ENCODE results near the gene DLGAP4.
"Not testable (repeated sequence)": the region's sequence is repeated elsewhere in the genome, so short reads cannot be mapped to it uniquely, and the experiment has no call there.

DLGAP4 gene

DNA sequence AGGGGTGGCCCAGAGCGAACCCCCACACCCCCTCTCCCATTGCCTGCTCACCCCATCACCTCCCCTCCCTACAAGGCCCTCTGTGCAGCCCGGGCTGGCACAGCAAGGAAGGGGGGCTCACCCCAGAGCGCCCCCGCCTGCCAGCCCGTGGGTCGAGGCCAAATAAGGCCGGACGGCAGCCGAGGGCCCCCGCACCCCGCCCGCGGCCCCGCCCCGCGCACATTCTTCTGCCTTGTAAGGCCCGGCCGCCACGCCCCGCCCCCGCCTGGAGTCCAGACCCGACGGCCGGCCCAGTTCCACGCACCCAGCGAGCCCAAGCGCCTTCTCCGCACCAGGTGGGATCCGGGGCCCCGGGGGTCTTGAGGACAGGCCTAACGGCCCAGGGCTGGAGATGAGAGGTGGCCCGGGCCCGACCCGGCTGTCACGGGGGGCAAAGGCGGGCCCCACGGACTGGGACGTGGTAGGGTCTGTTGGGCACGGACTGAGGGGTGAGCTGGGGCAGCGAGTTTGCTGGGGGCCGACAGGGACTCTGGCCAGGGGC, 235.2 kb downstream of the DLGAP4 start, which contains the start of gene MYL9:
MYL9 (plus strand) TSS at position 293 of the 541 bp plus-strand sequence. CDS start 3,366 bp downstream, outside the sequence.
- no peak for DNase-seq (ENCODE audit: low read depth in 2 of 2)

DNA sequence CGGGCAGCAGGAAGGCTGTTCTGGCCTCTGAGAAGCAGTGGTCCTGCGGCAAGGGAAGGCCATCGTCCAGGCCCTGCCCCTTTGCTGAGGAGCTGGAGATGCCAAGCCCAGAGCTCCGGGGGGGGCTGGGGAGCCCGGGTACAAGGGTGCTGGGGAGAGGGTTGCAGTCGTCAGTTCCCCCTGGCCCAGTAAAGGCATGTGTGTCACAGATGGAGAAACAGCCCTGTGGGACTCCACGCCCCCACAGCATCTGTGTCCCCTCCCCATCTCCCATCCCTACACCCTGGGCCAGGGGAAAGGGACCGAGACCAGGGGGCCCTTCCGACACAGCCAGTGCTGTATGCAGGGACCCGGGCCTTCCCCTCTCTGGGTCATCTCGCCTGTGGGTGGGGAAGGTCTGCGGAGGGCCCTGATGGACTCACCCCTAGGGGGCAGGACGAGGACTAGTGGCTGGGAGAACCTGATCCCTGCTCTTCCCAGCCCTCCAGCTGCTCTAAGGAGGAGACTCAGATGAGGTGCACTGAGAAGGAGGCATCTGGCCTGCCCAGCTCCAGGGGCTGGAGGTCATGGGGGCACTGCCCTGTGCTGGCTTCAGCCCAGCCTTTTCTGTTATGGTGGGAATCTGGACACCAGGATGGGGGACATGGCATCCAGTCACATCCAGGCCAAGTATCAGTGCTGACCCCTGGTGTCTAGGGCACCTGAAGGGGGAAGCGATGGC, 235.8 kb downstream of the DLGAP4 start:
- no peak for DNase-seq (ENCODE audit: low read depth in 2 of 2)

DNA sequence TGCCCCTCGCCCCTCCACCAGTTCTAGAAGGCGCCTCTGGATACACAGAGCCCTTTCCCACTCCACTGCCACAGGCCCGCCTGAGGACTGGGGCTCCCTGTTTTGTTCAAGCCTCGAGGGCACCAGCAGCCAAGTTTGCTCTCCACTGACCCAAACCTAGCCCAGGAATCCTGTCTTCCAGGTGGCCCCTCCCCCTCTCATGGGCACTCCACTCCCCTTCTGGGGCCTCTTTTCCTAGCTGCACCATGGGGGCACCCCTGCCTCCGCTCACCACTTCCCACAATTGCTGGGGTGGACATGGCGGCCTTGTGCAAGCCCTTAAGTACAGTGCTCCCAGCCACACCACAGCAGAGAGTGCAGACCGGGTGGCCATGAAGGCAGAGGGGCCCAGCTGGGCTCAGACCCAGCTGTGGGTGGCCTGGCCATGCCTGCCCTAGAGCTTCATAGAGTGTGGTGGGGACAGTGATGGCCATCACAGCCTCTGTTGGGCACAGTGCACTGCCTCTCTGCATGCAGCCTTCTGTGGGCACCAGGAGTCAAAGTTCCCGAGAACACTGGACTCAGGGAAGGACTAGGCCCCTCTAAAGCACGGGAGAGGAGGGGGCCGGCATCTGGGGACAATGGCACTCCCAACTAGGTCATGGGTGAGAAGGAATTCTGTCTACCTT, 236.5 kb downstream of the DLGAP4 start:
- DNase-seq (ENCODE audit: low read depth in 2 of 2): no peak

DNA sequence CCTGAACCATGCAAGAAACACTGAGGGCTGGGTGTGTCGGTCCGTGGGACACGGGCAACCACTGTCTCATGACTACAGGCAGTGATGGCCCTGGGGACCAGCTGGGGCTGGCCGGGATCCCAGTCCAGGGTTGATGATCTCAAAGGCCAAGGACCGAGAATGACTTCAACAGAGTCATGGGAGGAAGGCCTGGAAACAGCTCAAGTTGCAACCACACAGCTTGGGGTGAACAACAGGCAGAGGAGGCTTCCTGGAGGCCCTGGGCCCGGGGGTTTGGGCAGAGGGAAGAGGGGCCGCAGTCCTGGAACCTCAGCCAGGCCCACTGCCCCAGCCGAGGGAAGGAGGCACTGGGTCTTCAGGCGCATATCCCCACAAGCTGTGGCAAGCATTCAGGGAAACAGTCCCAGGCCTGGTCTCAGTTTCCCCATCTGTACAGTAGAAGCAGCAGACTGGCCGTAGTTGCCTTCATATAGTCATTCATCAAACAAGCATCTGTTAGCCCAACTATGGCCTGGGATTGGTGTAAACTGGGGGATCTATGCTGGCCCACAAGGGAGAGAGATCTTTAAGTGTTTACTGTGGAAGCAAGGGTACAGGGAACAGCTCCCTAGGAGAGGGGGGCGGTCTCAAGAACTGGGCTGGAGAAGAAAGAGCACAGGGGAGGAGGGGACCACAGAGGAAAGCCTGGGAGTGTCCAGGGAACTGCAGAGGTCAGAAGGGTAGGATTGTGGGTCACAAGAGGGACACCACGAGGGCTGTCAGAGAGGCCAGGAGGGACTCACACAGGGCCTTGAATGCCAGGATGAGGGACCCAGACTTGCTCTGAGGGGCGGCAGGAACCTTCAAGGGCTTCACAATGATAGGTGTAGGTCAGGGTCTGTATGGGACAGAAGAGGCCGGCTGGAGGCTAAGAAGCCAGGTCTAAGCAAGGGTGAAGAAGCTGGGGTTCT, 237.3 kb downstream of the DLGAP4 start:
- DNase-seq (ENCODE audit: low read depth in 2 of 2): no peak

DNA sequence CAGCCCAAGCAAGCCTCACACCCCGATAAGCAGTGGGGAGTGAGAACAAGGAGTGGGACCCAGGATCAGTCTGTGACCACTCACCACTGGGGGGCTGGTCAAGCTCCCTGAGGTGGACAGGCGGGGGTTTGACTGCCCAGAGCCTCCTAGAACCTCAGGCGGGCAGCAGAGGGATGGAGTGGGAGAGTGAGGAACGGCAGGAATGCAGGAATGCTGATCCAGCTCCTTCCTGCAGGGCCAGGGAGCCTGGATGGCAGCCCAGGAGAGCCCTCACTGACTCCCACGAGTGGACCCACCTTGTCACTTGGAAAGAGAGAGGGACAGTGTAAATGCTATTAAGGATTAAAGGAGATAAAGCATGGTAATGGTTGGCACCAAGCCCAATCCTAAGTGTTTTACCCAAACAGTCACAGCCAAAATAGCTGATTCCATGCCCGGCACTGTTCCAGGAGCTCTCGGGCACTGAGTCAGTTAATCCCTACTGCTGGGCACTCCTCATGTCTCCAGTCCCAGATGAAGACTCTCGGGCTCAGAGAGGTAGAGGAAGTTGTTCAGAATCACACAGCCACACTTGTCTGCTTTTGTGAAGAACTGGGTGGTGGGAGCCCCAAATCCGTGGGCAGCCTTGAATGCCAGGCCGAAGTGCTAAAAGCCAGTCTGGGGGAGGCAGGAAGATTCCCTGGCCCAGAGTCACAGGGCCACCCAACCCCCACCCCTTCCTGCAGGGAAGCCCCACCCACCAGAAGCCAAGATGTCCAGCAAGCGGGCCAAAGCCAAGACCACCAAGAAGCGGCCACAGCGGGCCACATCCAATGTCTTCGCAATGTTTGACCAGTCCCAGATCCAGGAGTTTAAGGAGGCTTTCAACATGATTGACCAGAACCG, 238.2 kb downstream of the DLGAP4 start:
- no peak for DNase-seq (ENCODE audit: low read depth in 2 of 2)

DNA sequence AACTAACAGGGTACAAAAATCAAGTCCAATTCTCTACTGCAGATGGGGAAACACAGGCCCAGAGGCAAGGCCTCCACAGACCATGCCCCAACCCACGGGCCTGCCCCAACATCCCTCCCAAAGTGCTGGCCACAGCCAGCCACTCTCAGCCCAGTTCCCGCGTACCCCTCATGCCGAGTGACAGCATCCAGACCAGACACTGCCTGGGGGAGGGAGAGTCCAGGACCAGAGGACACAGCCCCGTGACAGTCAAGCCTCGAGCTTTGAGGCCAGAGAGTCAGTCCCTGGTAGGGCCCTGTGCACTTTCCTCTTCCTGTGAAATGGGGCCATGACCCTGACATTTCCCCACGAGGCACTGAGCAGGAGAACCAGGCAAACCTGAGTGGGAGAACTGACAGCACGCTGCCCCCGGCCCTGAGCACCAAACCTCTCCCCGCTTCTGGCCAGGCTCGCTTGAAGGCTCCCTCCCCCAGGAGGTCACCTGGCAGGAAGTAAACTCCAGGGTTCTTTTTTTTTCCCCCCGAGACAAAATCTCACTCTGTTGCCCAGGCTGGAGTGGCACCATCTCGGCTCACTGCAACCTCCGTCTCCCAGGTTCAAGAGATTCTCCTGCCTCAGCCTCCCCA, 240.1 kb downstream of the DLGAP4 start:
- no peak for DNase-seq (ENCODE audit: low read depth in 2 of 2)

DNA sequence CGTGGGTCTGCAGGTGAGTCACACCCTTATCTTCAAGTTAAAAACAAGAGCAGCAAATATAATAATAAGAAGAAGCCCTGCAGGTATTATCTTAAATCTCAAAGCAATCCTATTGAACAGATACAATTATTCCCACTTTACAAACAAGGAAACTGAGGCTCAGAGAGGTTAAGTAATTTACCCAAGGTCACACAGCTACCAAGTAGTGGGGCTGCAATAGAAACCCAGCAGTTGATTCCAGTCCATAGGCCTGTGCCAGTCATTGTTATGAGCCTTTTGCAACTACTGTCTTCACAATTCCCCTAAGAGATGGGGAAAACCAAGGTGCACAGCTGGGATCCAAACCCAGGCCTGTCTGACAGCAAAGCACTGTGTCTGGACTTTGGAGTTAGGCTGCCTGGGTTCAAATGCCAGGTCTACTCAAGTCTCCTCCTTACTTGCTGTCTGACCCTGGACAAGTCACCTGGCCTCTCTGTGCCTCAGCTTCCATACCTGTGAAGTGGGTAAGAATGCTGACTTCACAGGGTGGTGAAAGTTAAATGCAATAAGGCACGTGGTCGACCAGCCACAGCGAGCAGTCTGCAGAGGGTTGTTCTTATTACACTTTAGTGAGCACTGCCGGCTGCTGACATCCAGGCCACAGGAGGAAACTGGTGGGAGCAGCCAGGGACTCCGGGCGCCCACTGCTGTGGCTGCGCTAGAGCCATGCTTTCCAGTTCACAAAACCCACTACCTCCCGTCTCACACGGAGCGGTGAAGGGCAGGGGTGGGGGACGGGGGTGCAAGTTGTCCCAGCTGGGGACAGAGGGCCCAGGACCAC, 241.3 kb downstream of the DLGAP4 start:
- no peak for DNase-seq (ENCODE audit: low read depth in 2 of 2)

DNA sequence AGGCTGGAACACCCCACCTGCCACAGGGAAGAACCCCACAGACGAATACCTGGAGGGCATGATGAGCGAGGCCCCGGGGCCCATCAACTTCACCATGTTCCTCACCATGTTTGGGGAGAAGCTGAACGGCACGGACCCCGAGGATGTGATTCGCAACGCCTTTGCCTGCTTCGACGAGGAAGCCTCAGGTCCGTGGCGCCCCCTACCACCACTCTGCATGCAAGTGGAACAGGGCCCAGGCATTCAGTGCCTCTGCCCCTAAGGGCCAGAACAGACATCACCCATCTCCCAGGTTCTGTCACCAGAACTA, 241.8 kb downstream of the DLGAP4 start:
- no peak for DNase-seq (ENCODE audit: low read depth in 2 of 2)

DNA sequence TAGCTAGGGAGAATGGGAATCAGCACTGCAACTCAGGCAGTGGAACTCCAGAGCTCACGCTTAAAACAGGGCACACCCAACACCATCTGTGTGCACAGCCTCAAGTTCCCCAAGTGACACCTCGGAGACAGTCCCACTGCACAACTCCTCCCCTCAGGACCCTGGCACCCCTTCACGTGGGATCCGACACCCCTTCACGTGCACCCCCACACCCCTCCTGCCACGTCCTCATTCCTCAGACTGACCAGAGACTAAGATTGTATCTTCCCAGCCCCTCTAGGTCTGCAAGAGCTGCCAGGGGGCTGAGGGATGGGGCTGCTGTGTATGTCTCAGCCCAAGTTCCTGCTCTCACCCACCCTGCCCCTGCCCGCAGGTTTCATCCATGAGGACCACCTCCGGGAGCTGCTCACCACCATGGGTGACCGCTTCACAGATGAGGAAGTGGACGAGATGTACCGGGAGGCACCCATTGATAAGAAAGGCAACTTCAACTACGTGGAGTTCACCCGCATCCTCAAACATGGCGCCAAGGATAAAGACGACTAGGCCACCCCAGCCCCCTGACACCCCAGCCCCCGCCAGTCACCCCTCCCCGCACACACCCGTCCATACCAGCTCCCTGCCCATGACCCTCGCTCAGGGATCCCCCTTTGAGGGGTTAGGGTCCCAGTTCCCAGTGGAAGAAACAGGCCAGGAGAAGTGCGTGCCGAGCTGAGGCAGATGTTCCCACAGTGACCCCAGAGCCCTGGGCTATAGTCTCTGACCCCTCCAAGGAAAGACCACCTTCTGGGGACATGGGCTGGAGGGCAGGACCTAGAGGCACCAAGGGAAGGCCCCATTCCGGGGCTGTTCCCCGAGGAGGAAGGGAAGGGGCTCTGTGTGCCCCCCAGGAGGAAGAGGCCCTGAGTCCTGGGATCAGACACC, 242.8 kb downstream of the DLGAP4 start:
- no peak for DNase-seq (ENCODE audit: low read depth in 2 of 2)

DNA sequence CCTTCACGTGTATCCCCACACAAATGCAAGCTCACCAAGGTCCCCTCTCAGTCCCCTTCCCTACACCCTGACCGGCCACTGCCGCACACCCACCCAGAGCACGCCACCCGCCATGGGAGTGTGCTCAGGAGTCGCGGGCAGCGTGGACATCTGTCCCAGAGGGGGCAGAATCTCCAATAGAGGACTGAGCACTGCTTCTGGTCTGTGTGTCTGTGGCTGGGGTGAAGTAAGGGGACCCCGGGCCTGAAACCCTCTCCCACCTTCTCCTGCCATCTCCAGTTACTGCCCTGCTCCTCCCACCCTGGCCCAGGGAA, 243.4 kb downstream of the DLGAP4 start:
- no peak for DNase-seq (ENCODE audit: low read depth in 2 of 2)

DNA sequence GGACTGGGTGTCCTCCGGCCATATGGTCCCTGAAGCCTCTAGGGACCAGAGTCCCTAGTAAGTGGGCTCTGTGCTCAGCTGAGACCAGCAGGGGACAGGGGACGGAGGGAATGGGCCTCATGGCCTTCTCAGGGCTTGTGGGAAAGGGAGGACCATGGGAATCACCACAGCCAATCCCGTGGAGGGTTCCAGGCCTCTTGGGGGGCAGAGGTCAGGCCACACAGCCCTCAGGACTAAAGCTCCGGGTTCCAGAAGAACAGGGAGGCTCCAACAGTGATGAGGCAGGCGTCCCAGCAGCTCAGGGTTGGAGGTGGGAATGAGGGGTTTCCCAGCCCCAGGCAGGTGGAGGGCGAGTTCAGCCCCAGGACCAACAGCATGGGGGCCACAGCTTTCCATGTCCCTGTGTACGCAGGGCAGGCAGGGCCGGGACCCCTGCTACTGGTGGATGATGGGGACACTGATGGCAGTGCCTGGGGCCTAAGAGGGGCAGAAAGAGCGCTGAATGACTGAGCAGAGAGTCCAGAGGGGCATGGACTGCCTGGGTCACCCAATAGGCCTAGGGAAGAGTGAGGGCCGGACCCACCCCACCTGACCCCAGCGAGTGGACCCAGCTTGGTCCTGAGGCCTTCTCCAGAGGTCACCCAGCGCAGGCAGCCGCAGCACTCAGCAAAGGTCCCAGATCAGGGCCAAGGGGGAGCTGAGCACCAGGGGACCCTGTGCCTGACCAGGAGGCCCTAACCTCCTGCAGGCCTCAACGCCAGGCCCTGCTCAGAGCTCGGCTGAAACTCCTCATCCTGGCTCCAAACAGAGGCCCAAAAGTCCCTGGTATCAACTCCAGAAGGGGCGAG, 244.0 kb downstream of the DLGAP4 start:
- DNase-seq (ENCODE audit: low read depth in 2 of 2): no peak

DNA sequence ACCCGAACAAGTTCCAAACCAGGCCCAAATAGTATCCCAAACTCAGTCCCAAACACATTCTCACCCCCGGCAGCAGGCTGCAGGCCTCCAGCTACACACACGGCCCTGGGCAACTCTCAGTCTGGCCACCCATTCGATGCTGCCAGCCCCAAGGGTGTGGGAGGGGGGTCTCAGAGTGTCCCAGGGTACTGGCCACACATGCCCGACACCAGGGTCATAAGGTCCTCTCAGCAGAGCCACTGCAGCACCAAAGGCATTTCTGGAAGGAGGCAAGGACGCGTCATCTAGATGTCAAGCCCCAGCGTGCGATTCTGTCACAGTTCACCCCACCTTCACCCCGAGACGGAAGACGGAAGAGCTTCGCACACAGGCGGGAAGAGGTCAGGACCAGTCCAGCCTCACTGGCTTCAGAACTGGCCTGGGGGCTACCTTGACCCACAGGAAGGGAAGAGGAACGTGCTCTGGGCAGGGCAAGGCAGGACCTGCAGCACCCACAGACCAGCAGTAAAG, 244.7 kb downstream of the DLGAP4 start:
- DNase-seq (ENCODE audit: low read depth in 2 of 2): no peak

DNA sequence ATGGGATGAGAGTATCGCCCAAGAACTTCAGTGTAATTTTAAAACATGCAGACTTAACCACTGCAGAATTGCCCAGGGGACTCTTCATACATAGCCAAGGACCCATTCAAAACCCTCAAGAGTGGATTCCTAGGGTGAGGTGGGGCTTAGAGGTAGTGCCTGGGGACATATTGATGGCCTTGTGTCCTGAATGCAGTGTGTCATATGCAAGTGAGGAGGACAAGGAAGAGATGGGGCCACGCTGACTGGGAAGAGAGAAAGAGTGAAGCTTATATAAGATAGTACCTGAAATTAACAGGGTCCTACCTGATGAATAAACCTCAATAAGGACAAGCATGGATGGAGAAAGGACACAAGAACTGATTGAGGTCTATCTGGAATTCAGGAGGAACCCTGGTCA, 249.1 kb downstream of the DLGAP4 start:
- DNase-seq (ENCODE audit: low read depth in 2 of 2): no peak

DNA sequence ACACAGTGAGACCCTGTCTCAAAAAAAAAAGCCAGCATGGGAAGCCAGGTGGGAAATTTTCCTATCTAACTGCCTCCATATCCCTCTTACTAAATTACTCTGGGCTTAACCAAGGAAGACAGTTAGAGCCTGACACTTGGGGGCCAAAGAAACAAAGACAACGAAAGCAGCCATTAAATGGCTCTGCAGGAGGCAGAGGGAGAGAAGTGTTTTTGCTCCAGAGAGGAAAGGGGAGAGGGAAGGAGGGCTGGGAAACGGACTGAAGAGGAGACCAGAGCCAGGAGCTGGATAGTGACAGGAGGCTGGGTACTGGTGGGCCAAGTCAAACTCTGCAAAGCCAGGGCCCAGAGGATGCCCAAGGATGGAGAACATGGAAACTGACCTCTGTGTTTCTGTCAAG, 256.6 kb downstream of the DLGAP4 start:
- no peak for DNase-seq (ENCODE audit: low read depth in 2 of 2)

DNA sequence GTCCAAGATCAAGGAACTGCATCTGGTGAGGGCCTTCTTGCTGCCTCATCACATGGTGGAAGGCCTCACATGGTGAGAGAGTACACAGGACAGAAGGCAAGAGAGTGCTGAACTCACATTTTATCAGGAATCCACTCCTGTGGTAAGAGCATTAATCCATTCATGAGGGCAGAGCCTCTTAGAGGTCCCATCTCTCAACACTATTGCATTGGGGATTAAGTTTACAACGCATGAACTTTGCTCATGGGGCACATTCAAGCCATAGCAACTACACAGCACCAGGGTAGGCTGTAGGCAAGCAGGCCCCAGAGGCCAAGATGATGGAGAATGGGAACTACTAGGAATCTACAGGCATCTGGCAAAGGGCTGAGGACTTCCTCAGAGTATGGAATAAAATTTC, 257.2 kb downstream of the DLGAP4 start:
- no peak for DNase-seq (ENCODE audit: low read depth in 2 of 2)

DNA sequence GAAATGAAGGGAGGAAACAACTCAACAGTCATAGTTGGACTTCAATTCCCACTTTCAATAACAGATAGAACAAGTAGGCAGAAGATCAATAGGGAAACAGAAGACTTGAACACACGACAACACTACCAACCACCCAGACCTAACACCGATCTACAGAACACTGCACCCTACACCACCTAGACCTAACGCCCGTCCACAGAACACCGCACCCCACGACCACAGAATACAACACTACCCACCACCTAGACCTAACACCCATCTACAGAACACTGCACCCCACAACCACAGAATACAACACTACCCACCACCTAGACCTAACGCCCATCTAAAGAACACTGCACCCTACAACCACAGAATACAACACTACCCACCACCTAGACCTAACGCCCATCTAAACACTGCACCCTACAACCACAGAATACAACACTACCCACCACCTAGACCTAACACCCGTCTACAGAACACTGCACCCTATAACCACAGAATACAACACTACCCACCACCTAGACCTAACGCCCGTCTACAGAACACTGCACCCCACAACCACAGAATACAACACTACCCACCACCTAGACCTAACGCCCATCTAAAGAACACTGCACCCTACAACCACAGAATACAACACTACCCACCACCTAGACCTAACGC, 258.1 kb downstream of the DLGAP4 start:
- DNase-seq (ENCODE audit: low read depth in 2 of 2): not testable (repeated sequence)

DNA sequence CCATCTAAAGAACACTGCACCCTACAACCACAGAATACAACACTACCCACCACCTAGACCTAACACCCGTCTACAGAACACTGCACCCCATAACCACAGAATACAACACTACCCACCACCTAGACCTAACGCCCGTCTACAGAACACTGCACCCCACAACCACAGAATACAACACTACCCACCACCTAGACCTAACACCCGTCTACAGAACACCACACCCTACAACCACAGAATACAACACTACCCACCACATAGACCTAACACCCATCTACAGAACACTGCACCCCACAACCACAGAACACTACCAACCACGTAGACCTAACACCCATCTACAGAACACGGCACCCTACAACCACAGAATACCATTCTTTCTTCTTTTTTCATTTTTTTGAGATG, 258.6 kb downstream of the DLGAP4 start:
- DNase-seq (ENCODE audit: low read depth in 2 of 2): not testable (repeated sequence)
